HTR-8/SVneo (cell line): ENCODE results near the gene MAN1C1.
A peak's percentile ranks its signal among the peaks of the same experiment; 100 is the strongest.

ENCODE experiments used
- DNase-seq: peaks from one replicate; pipeline ENCODE4 v3.0.0; 2011; ENCODE audit warnings: low spot score, mixed read lengths; ENCODE audit not compliant: insufficient read length
- FAIRE-seq: peaks from 2 replicates; lab custom pipeline; 2011; peaks lifted over from hg19 to GRCh38; lab: Jason Lieb, UNC

The MAN1C1 gene

DNA sequence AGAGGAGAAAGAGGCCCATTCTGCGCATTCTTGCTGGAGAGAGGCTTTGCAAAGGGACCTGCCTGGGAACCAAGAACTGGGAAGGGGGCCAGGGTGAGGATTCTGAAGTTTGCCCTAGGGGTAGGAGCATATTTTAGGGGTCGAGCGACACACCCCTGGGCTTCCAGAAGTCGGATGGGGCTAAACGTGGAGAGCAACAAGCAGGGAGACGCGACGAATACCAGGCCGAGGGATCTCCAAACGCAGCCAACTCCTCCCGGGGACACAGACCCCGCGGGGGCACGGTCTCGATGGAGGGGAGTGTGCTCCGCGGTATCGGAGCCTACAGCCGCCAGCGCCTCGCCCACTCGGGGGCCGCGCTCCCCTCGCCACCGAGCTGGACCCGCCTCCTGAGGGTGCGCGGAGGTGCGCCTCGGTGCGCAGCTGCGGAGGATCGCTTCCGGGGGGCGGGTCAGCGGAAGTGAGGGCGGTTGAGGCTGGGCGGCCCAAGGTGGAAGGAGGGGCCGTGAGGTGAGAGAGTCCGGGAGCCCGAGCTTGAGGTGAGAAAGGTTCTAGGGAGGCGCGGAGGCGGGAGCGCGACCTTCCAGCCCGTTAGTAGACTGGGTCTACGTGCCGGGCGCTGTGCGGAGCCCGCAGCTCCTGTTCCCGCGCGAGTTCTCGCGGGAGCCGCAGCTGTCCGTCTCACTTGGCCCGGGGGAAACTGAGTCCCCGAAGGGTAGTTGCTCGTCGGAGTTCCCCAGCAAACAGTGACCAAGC, 203.1 kb downstream of the MAN1C1 start, which contains the start of gene MTFR1L:
MTFR1L (plus strand) TSS at position 464 of the 756 bp plus-strand sequence. CDS start 3,151 bp downstream, outside the sequence.
- DNase-seq (peak; percentile 86), FAIRE-seq (peak; percentile 88)

DNA sequence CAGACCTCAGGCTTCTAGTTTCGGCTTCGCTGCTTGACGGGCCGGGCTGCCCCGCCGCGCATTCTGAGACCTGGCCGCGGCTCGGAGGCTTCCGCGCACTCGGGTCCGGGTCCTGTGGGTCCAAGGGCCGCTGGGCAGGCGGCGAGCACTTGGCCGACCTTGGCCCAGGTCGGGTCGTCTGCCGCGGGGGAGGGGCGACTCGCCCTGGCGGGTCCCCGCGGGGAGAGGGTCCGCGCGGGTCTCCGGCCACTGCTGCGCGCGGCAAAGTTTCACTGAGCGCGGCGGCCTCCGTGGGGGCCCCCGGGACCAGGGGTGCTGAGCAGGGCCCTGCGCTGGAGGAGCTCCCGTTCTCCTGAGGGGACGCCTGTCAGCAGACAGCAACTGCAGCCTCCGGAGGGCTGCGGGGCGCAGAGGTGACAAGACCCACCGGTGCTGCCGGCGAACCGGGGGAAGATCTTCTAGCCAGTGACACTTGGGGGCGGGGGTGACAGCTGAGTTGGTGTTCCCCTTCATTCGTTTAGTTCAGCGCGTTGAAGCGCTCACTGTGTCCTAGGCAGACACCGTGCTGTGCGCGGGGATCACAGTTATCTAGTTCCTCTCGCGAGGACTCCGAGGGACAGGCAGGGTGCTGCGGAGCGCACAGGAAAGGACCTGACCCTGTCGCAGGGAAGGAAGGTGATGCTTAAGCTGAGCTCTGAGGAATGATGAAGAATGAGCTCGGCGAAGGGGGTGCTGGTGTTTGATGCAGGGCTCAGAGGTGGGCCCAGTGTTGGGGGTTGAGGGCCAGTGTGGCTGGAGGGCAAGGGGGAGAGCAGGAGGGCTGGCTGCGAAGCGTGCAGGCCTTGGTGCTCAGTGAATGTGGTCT, 203.9 kb downstream of the MAN1C1 start:
- FAIRE-seq (peak; percentile 40), DNase-seq (peak; percentile 57)

DNA sequence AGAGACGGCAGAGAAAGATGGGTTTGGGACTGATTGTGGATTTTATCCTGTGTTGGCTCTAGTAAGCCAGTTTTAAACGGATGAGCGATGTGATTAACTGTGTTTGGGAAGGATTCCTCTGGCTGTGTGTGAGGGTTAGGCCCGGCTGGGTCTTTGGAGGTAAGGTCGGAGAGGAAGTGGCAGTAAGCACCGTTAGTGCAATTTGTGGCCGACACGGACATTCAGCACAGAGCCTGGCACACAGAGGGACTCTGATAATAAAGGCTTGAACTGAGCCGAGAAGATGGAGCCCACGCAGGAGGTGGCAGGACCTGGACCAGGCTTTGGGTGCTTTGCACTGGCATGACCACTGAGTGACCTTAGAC, 204.5 kb downstream of the MAN1C1 start:
- no peak for DNase-seq
- no peak for FAIRE-seq

DNA sequence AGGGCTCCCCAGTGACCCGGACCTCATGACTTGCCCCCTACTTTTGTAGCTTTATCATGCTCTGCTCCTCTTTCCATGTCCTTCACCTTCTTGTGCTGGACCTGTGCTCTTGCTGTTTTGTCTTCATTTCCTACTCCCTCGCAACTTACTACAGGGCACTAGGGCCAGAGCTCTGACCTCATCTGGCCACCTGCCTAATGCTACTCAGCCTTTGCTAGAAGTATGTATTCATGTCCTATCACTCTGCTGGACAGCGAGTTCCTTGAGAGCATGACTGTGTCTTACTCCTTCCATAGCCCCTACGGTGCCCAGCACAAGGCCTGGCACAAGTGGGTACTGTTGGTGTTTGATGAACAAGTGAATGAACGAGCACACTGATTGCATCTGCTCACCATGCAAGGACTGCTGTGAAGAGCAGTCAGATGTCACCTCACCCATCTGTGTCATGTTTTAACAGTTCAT, 205.1 kb downstream of the MAN1C1 start:
- FAIRE-seq: no peak
- no peak for DNase-seq

DNA sequence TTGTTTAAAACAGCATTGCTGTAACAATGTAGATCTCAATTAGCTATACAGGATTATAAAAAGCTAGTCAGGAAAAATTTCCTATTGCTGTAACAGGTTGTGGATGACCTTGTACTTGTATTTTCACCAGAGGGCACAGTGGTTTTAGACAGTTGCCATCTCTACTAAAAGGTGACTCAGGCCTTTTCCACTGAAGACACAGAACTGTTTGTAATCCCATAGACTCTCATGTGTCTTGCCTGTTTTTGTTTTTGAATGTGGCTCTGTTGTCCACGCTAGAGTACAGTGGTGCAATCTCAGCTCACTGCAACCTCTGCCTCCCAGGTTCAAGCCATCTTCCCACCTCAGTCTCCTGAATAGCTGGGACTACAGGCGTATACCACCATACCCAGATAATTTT, 209.0 kb downstream of the MAN1C1 start:
- DNase-seq (no peak), FAIRE-seq (no peak)

DNA sequence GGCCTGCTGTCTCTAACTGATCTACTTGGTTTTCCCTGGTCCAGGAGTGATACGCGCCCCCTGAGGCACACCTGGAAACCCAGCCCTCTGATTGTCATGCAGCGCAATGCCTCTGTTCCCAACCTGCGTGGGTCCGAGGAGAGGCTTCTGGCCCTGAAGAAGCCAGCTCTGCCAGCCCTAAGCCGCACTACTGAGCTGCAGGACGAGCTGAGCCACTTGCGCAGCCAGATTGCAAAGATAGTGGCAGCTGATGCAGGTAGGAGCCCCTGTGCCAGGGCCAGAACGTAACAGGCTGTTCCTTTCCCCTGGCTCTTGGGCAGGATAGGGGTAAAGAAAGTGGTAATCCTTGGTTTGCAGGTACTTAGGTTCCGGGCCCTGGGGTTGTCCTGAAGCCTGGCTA, 210.0 kb downstream of the MAN1C1 start:
- FAIRE-seq: no peak
- no peak for DNase-seq

DNA sequence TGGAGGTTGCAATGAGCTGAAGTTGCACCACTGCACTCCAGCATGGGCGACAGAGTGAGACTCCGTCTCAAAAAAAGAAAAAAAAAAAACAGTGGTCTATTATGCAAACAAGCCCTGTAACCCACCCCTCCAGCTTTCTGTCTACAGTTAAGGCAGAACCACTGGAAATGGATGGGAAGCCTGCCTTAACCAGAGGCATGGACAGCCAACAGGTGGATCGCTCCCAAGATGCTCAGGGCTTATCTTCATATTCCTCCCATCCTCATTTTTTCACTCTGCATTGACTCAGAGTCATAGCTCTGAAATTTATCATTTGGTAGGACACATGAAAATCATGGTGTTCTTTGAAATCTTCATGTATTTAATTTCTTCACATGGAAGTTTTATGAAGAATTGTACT, 211.9 kb downstream of the MAN1C1 start:
- no peak for DNase-seq
- no peak for FAIRE-seq

DNA sequence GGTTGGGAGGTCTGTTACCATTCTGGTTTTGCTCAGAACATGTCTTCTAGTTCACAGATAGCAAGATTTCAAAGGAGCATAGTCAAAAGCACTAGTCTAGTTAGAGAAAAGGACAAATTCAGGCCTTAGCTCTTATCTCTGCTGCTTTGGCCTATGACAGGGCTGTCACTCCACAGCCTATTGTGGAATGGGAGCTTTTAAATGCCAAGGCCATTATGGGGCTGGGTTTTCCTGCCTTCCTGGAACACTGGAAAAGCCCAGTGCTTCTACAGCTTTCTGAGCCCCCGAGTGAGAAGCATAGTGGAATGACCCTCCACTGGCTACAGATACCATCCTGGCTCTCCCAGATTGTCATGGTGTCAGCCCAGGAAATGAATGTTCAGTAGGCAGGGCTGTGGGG, 212.5 kb downstream of the MAN1C1 start:
- FAIRE-seq (no peak), DNase-seq (no peak)

DNA sequence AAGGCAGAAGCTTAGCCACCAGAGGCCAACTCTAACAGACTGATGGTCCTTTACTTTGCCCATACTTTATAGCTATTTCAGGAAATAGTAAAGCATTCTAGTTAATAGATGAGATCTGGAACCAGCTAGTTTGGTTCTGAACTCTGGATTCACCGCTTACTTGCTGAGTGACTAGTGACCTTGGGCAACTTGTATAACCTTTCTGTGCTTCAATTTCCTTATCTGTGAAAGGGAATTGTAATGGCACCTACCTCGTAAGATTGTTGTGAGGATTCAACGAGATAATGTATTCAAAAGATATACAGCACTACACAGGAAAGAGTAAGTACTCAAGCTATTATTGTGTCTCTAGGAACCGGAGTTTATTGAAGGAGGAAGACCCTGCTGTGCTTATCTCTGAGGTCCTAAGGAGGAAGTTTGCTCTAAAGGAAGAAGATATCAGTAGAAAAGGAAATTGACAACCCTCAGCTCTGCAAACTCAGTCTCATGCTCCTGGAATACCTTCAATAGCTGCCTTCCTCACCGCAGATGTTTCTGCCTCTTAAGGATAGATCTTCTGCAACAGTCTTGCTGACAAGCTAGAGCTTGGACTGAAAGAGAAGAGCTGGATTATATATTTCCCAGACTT, 215.1 kb downstream of the MAN1C1 start:
- DNase-seq (no peak), FAIRE-seq (no peak)

DNA sequence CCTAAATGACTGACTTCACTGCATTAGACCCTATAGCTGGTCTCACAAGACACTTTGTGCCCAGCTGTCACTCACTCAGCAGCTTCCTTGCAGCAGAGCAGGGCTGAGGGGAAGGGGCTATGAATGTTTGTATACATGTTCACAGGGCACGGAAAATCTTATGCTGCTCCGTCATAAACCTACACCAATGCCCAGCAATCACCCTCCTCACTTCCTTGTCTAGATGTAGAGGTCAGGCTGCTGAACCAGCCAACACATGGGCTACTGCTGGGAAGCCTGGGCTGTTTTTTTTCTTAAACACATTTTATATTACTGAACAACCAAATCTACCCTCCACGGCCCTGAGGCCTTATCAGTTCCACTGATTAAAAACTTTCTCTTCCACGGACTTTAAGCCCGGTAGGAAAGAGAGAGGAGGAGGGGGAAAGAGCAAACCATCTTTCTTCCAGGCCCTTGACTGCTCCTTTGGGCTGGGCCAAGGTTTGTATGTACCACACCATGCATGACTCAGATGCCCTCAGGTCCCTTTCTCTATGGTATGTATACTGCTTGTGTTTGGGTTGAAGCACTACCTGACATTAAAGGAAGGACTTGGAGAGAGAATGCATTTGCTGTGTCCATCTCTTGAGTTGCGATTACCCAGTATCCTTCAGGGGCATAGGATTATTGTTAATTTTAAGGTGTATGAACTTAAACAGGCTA, 215.9 kb downstream of the MAN1C1 start:
- FAIRE-seq: no peak
- DNase-seq: no peak

DNA sequence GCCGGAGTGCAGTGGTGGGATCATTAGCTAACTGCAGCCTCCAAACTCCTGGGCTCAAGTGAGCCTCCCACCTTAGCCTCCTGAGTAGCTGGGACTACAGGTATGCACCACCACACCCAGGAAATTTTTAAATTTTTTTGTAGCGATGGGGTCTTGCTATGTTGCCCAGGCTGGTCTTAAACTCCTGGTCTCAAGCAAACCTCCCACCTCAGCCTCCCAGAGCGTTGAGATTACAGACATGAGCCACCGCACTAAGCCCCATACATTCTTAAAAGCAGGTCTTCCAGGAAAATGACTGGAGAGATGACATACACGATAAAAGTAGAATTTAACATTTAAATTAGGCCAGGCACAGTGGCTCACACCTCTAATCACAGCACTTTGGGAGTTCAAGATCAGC, 216.6 kb downstream of the MAN1C1 start:
- no peak for DNase-seq
- FAIRE-seq: no peak
